BJ (cell line): ENCODE measurements around the gene MOGAT3. TPM values are rescaled to one million over a fixed set of nuclear protein-coding genes. Genes with fewer than 3 reads are reported as not detected.

Source experiments
- CTCF ChIA-PET: fragments of 350-600 bp; formaldehyde crosslinking; extraction: SDS; loops from one replicate; lab custom pipeline; 2021; ENCODE audit warnings: antibody characterized with exemption, inconsistent platforms; lab: Yijun Ruan, JAX
- POLR2A ChIA-PET: fragments of 300-600 bp; sonication (Branson Sonifier 250); formaldehyde crosslinking; extraction: SDS; loops from one replicate; lab custom pipeline; 2021; ENCODE audit warnings: antibody characterized with exemption; lab: Charles Lee
- DNase-seq: peaks from one replicate; pipeline ENCODE4 v3.0.0-alpha.2; 2011; ENCODE audit warnings: low read depth
- H3K27me3 ChIP-seq: 2 replicates; pipeline ENCODE4 v1.6.0; 2011; ENCODE audit warnings: low read length; ENCODE audit not compliant: control insufficient read depth, insufficient read depth
- H3K36me3 ChIP-seq: 2 replicates; pipeline ENCODE4 v1.5.1; 2011; ENCODE audit warnings: low read length; ENCODE audit not compliant: control insufficient read depth, insufficient read depth
- H3K4me3 ChIP-seq: 2 replicates; pipeline ENCODE4 v1.5.1; 2011; ENCODE audit warnings: low read depth, mild to moderate bottlenecking, control low read depth, low read length
- polyA plus RNA-seq: library from polyadenylated mRNA; depleted of rRNA; stranded (reverse); fragments of >200 nt; gene quantifications from 2 replicates; pipeline ENCODE4 v1.2.3, GENCODE V29; 2011
- TF ChIP-seq, protein P1 (sequence below): IDR thresholded peaks from 2 replicates; pipeline ENCODE4 v1.5.1; 2011; ENCODE audit warnings: low read depth, mild to moderate bottlenecking, control low read depth, inconsistent platforms, low read length, moderate library complexity; ENCODE audit not compliant: insufficient read depth

Gene MOGAT3
- polyA plus RNA-seq, 1 experiment: not detected

DNA sequence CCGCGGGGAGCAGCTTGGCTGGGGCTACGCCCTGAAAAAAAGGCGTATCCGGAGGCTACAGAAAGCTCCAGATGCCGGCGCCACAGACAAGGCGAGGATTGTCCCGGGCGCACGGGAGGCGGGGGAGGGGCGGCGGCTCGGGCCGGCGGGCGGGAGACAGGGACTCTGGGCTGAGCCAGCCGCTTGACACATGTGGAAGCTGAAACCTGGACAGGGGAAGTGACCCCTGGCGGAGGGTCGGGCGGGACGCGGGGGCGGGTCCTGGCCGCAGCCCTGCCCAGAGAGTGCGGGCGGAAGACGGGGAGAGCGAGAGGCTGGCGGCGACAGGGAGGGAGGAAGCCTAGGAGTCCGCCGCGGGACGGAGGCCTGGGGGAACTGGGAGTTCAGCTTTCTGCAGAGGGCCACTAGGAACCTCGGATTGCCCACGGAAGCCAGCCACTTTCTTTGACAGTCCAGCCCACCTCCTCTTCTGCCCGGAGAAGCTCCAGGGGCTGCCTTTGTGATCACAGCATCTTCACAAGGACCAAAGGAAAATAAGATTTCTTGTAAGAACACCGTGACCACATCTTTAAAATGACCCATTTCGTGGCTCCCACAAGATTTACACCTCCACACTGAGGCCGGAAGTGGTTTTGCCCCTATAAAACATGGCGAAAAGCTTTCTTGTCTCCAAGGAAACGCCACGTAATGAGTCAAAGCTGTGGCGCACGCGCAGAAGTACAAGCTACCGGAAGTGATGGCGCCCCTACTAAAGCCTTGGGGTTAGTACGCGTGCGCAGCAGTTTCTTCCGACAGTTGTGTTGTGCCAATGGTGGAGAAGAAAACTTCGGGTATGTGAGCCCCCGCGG is 16.8 kb upstream of the MOGAT3 start, which contains the start of the genes PLOD3 and ZNHIT1:
Gene PLOD3, minus strand, starts transcription at position 194 of the 848 bp plus-strand sequence. CDS start 307 bp downstream, outside the sequence.
Gene ZNHIT1, plus strand, starts transcription at position 778 of the 848 bp plus-strand sequence. Its CDS starts 31 bp downstream, at position 809.
- TF ChIP-seq, protein P1, sequence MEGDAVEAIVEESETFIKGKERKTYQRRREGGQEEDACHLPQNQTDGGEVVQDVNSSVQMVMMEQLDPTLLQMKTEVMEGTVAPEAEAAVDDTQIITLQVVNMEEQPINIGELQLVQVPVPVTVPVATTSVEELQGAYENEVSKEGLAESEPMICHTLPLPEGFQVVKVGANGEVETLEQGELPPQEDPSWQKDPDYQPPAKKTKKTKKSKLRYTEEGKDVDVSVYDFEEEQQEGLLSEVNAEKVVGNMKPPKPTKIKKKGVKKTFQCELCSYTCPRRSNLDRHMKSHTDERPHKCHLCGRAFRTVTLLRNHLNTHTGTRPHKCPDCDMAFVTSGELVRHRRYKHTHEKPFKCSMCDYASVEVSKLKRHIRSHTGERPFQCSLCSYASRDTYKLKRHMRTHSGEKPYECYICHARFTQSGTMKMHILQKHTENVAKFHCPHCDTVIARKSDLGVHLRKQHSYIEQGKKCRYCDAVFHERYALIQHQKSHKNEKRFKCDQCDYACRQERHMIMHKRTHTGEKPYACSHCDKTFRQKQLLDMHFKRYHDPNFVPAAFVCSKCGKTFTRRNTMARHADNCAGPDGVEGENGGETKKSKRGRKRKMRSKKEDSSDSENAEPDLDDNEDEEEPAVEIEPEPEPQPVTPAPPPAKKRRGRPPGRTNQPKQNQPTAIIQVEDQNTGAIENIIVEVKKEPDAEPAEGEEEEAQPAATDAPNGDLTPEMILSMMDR: no peak; the same call in 1 of the 2 replicates
- ChIA-PET POLR2A (interaction anchor here (0.6 to 1.1 kb wide), 4 partner anchors 20 to 336 kb away, joined by 3 to 6 read pairs (median 3); partner anchors contain the start of genes CLDN15, SERPINE1 and VGF), CTCF (interaction anchor here (1.2 to 2.7 kb wide), 10 partner anchors 9 to 79 kb away, joined by 3 to 22 read pairs (median 6); no protein-coding TSS in a partner anchor)

DNA sequence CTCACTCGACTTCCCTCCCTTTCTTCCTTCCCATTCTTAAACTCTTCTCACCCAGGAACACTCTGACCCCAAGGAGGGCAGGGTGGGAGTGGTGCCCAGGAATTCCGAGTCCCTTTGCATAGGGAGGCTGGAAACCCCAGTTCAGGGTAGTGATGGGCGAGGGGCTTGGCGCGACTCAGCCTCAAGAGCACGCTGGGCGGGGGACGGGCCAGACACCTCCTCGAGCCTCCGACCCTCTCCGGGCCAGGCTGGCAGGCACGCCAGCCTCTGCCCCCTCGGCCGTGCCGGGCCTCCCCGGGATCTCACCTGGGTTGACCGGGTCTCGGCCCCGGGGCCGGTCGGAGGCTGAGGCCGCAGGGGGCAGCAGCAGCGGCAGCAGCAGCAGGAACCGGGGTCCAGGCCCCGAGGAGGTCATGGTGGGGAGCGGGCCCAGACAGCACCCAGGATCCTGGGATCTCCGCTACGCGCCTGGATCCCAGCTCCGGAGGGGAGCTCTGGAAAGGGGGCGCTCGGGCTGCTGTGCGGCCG is 16.1 kb upstream of the MOGAT3 start:
- H3K4me3 ChIP-seq: peak overlapping the region; percentile 63
- ChIA-PET POLR2A (interaction anchor here (0.6 to 1.1 kb wide), 3 partner anchors 20 to 337 kb away, joined by 3 to 6 read pairs (median 3); partner anchors contain the start of genes CLDN15 and SERPINE1), CTCF (interaction anchor here (0.6 to 2.7 kb wide), 10 partner anchors 10 to 79 kb away, joined by 3 to 22 read pairs (median 6); no protein-coding TSS in a partner anchor)
- TF ChIP-seq, protein P1: 0 out of 2 replicates have a peak, but pooled peaks have one; percentile 12
- DNase-seq: no peak
- H3K36me3 ChIP-seq: peaks cover 8% of the 10 kb centered on the region
- H3K27me3 ChIP-seq: no peaks in the 10 kb centered on the region

More for the DNA sequence above, 16.8 kb upstream of the MOGAT3 start, which contains the start of the genes PLOD3 and ZNHIT1:
- peak within 1 kb of the TSS; percentile 63 for H3K4me3 ChIP-seq
- no peaks in the 10 kb centered on the region for H3K27me3 ChIP-seq
- H3K36me3 ChIP-seq: peaks cover 5% of the 10 kb centered on the region
- peak; percentile 88 for DNase-seq

DNA sequence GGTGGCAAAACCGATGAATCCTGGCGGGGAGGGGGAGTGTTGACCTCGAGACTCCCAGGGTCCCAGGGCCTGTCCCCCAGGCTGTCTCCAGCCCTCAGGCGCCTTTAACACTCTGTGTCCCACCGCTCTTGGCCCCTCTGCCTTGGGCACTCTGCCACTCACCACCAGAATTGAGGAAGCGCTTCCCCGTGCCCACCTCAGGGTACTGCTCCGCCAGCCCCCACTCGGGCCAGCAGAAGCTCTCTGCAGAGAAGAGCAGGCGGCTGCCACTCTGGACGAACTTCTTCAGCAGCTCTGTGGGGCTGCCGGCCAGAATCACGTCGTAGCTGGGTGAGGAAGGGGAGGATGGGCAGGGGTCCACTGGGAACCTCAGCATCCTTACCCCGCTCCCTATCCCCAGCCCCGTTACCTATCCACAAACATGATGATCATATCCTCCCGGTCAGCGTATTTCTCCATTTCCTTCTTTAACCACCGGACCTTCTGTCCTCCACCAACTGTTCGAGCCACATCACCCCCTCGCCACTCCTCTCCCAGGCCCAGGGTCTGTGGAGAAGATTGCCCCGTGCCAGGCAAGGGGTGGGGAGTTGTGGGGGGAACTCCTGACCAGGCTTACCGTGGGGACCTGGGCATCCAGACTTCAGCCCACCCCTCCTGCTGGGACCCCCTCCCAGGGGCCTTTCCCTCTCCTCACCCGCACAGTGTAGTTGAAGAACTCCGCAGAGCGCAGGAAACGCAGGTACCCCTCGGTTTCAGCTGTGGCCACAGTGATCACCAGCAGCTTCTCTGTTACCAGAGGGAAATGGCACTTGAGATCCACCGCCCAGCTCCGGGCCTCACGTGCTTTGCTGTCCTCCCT is 15.4 kb upstream of the MOGAT3 start:
- POLR2A ChIA-PET: no interaction called here
- no peaks in the 10 kb centered on the region for H3K27me3 ChIP-seq

DNA sequence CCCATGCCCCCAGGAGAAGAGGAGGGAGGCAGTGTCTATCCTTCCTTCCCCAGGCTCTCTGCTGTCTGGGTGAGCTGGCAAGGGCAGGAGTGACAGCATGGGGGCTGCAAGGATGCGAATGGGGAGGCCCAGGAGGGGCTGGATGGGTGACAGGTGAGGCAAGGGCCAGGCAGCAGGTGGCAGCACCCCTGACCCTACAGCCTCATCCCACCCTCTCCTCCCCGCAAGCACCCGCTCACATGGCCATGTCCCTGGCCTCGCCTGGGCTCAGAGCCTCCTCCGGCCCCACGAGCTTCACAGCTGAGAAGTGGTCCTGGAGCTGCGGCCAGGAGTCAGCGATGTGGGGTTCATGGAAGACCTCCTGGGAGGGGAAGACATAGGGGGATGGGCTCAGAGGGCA is 11.2 kb upstream of the MOGAT3 start:
- TF ChIP-seq, protein P1: no peak
- DNase-seq: no peak
- Histone ChIP-seq H3K4me3 (no peak overlapping the region), H3K27me3 (no peaks in the 10 kb centered on the region), H3K36me3 (peaks cover 34% of the 10 kb centered on the region)
- CTCF ChIA-PET: interaction anchor here (0.9 kb wide), 1 partner anchor 17 kb away, joined by 4 read pairs; no protein-coding TSS in a partner anchor
- POLR2A ChIA-PET: no interaction called here

More for the DNA sequence above, 15.4 kb upstream of the MOGAT3 start:
- Histone ChIP-seq H3K4me3 (peak overlapping the region; percentile 63), H3K36me3 (peaks cover 15% of the 10 kb centered on the region)
- TF ChIP-seq, protein P1: no peak
- CTCF ChIA-PET: interaction anchor here (0.6 to 2.7 kb wide), 9 partner anchors 11 to 79 kb away, joined by 3 to 14 read pairs (median 5); no protein-coding TSS in a partner anchor
- DNase-seq: no peak
